Lower leg skin (tissue), 4 donors: ENCODE results near the gene PSEN1. TPM values are rescaled to one million over a fixed set of nuclear protein-coding genes. Genes with fewer than 3 reads are reported as not detected.

Experiments
- DNase-seq, 2 donors: peaks; one replicate each; pipeline ENCODE4 v3.0.0-alpha.2; 2019; ENCODE audit warnings: low spot score in 2 of 2
- H3K4me3 ChIP-seq: fragments of 200-600 bp; sonication (generic); 2 replicates; pipeline ENCODE4 v1.5.1; 2017; ENCODE audit warnings: mild to moderate bottlenecking, low read depth; ENCODE audit not compliant: poor library complexity, severe bottlenecking
- POLR2A ChIP-seq, 2 donors: fragments of 450-650 bp; IDR thresholded peaks; one replicate each; pipeline ENCODE4 v1.6.1; 2016 to 2017; ENCODE audit warnings: antibody characterized with exemption in 2 of 2, mild to moderate bottlenecking in 1 of 2, moderate library complexity in 1 of 2
- WGBS, 2 donors: methylation state at CpG; one replicate each; pipeline ENCODE4 v1.1.5; 2018; 5-methylcytosine and 5-hydroxymethylcytosine counted together
- intact Hi-C: fragments of 100-400 bp; cut with DNase I; formaldehyde crosslinking; loops from one replicate; pipeline ENCODE4 v1.15.0; 2023; ENCODE audit warnings: low total_unique reads
- total RNA-seq, 4 donors: library from RNA; depleted of rRNA; stranded (reverse); fragments of >200 nt; gene quantifications; one replicate each; pipeline ENCODE4 v1.1.0, GENCODE V29; 2016
- TF ChIP-seq, protein P1 (sequence below), 3 donors: fragments of 450-650 bp; IDR thresholded peaks; one replicate each; pipeline ENCODE4 v1.5.1; 2016; ENCODE audit warnings: antibody characterized with exemption in 3 of 3, mild to moderate bottlenecking in 3 of 3, moderate library complexity in 2 of 3

The PSEN1 gene
- total RNA-seq, 4 donors from 2014 or later = 61.4 to 91.9 (median 63.3) TPM

DNA sequence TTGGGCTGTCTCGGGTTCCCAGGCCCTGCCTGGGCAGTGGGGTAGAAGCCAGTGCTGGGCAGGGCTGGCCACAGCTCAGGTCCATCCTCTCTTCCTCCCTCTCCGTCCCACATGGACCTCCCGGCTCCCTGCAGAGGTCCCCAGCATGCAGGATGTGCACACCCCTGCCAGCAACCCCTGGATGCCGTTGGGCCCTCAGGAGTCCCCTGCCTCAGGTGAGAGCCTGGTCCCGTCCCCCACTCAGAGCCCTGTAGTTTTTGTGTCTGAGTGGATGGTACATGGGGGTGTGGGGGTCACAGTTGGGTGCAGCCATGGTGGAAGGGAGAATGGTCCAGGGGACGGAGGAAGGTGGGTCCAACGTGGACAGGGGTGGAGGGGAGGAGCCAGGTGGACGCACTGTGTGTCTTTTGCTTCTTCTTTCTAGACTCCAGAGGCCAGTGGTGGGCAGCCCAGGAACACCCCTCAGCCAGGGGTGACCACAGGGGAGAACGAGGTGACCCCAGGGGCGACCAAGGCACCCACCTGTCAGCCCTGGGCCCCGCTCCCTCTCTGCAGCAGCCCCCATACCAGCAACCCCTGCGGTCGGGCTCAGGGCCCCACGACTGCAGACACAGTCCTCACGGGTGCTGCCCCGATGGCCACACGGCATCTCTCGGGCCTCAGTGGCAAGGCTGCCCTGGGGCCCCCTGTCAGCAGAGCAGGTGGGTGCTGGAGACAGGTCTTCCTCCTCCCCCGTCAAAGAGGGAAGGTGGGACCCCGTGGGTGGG is 122.7 kb downstream of the PSEN1 start:
- intact Hi-C loops = no loop called here
- DNase-seq = no peak
- TF ChIP-seq, protein P1, sequence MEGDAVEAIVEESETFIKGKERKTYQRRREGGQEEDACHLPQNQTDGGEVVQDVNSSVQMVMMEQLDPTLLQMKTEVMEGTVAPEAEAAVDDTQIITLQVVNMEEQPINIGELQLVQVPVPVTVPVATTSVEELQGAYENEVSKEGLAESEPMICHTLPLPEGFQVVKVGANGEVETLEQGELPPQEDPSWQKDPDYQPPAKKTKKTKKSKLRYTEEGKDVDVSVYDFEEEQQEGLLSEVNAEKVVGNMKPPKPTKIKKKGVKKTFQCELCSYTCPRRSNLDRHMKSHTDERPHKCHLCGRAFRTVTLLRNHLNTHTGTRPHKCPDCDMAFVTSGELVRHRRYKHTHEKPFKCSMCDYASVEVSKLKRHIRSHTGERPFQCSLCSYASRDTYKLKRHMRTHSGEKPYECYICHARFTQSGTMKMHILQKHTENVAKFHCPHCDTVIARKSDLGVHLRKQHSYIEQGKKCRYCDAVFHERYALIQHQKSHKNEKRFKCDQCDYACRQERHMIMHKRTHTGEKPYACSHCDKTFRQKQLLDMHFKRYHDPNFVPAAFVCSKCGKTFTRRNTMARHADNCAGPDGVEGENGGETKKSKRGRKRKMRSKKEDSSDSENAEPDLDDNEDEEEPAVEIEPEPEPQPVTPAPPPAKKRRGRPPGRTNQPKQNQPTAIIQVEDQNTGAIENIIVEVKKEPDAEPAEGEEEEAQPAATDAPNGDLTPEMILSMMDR (IDR thresholded peaks at IDR 0.05) = no peak
- TF ChIP-seq POLR2A (IDR thresholded peaks at IDR 0.05) = no peak
- no peak overlapping the region for H3K4me3 ChIP-seq
- 88 to 96% methylated on average over 11 to 18 of the region's 20 CpGs for WGBS, 2 donors

DNA sequence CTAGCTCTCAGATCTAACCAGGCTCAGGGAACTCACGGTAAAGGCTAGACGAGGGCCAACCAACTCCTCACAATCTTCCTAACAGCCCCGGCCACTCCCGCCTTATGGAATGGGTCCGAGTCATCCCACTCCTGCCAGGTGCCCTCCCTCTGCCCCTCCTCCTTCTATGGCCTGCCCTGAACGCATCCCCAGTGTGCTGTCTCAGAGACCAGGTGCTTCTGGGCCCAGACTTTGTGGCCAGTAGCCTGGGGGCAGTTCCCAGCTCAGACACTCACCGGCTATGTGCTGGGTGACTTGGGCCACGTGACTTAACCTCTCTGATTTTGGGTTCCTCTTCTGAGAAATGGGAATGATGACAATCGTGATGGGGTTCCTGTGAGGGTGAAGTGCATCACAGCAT is 123.5 kb downstream of the PSEN1 start:
- TF ChIP-seq POLR2A (IDR thresholded peaks at IDR 0.05) = no peak
- TF ChIP-seq, protein P1 (IDR thresholded peaks at IDR 0.05) = no peak
- intact Hi-C loops = no loop called here
- no peak overlapping the region for H3K4me3 ChIP-seq
- WGBS, 2 donors = 85 to 86% methylated on average over 9 of the region's 9 CpGs
- DNase-seq = peak in 1 of 2 donors; percentile 63

DNA sequence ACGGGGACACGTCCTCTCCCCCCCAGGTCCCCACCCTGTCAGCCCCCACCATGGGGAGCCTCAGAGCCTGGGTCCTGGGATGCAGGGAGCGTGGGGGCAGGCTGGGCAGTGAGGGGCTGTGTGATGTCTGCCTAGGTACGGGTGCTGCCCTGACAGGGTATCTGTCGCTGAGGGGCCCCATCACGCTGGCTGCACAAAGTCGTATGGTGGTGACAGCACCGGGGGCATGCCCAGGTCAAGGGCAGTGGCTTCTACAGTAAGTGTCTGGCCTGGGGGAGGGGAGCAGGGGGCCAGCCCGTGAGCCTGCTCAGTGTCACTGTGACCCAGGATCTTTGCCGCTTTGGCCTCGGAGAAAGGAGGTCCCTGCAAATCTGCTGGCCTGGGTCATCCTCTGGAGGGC is 124.3 kb downstream of the PSEN1 start:
- peak in 1 of 2 donors; percentile 80 for DNase-seq
- no peak overlapping the region for H3K4me3 ChIP-seq
- TF ChIP-seq, protein P1 (IDR thresholded peaks at IDR 0.05) = no peak
- TF ChIP-seq POLR2A (IDR thresholded peaks at IDR 0.05) = no peak
- intact Hi-C loops = no loop called here
- WGBS, 2 donors = 83 to 91% methylated on average over 10 to 11 of the region's 11 CpGs

DNA sequence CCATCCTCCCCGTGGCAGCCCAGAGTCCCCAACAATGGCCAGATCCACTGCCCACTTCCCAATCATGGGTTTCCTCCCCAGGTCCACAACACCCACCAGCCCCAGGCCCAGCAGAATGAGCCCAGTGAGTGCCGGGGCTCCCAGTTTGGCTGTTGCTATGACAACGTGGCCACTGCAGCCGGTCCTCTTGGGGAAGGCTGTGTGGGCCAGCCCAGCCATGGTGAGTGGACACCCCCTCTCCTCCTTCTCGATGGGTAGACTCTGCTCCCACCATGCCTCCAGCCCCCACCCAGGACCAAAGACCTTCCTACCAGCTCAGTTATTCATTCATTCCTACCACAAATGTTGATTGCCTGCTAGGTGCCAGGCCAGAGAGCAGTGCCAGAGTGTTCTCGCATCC is 124.8 kb downstream of the PSEN1 start:
- peak in 1 of 2 donors; percentile 77 for DNase-seq
- intact Hi-C loops = no loop called here
- 79 to 85% methylated on average over 6 of the region's 6 CpGs for WGBS, 2 donors
- no peak overlapping the region for H3K4me3 ChIP-seq
- no peak for TF ChIP-seq POLR2A (IDR thresholded peaks at IDR 0.05)
- TF ChIP-seq, protein P1 (IDR thresholded peaks at IDR 0.05) = no peak

DNA sequence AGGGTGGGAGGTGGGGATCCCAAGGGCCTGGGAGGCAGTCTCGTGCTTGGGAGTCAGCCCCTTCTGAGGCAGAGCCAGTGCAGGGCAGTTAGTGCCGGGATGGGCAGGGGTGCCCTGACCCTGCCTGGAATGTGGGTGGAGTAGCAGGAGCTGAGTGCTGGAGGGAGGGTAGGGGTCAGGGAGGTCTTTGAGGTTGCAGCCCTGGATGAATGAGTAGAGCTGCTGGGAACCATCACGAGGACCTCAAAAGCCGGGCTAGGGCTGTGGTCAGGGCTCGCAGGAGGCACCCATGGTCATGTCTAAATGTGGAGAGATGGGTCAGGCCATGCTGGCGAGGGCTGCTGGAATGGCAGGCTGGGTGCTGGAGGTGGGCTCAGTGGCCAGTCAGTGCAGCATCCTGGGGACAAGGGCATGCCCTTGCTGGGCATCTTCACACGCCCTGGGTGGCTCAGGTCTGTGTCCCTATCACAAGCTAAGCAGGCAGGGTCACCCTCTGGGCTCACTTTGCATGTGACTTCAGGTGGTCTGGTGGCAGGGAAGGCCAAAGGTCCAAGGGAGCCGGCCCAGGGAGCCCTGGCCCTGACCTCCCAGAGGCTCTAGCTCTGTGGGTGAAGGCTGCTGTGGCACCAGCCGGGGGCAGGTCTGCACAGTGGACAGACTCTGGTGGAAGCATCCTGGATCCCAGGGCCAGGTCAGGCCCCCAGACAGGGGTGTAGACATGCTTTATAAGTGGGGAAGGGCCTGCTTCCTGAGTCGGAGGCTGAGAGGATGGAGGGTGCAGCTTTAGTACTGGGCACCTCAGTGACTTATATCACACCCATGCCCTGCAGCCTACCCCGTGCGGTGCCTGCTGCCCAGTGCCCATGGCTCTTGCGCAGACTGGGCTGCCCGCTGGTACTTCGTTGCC is 125.5 kb downstream of the PSEN1 start:
- intact Hi-C loops = no loop called here
- WGBS, 2 donors = 90 to 92% methylated on average over 12 of the region's 15 CpGs
- no peak overlapping the region for H3K4me3 ChIP-seq
- peak in 1 of 2 donors; percentile 73 for DNase-seq
- no peak for TF ChIP-seq POLR2A (IDR thresholded peaks at IDR 0.05)
- TF ChIP-seq, protein P1 (IDR thresholded peaks at IDR 0.05) = no peak
